Measurements from ENCODE around the gene UPK3A.

DNA sequence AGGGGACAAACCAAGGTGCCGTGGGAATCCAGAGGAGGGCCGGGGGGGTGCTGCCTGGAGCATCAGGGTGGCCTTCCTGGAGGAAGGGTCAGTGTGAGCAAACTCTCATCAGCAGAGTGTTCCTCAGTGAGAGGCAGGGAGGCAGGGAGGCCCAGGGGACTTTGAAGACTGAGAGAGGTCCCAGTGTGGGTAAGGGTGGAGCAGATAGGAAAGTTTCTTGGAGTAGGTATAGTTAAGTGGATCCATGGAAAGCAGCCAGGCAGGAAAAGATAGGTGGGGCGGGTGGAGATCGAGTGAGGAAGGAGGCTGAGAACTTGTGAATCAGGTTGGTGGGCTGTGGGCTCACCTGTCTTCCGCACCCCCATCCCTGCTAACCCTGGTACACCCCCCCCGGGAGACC, 9.3 kb downstream of the UPK3A start:
- no peak for TF ChIP-seq ZFX (IDR thresholded peaks at IDR 0.05)
- TF ChIP-seq, protein P1, sequence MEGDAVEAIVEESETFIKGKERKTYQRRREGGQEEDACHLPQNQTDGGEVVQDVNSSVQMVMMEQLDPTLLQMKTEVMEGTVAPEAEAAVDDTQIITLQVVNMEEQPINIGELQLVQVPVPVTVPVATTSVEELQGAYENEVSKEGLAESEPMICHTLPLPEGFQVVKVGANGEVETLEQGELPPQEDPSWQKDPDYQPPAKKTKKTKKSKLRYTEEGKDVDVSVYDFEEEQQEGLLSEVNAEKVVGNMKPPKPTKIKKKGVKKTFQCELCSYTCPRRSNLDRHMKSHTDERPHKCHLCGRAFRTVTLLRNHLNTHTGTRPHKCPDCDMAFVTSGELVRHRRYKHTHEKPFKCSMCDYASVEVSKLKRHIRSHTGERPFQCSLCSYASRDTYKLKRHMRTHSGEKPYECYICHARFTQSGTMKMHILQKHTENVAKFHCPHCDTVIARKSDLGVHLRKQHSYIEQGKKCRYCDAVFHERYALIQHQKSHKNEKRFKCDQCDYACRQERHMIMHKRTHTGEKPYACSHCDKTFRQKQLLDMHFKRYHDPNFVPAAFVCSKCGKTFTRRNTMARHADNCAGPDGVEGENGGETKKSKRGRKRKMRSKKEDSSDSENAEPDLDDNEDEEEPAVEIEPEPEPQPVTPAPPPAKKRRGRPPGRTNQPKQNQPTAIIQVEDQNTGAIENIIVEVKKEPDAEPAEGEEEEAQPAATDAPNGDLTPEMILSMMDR (conservative IDR thresholded peaks at IDR 0.05), result no peak
